Panc1 (cell line): Measurements from ENCODE around the gene ARL5C. TPM values are rescaled to one million over a fixed set of nuclear protein-coding genes. Genes with fewer than 3 reads are reported as not detected.

ENCODE experiments used
- ATAC-seq: fragments of 200-7000 bp; cut with Tn5 transposase; 2 replicates; pipeline ENCODE4 v1.9.1; 2020; ENCODE audit warnings: mild to moderate bottlenecking, moderate library complexity
- BruUV-seq: library from RNA; stranded (reverse); fragments of 400-500 nt; replicated peaks from 2 replicates; lab custom pipeline; 2021; lab: Mats Ljungman, UMichigan
- CTCF ChIA-PET: fragments of 300-600 bp; sonication (Branson Sonifier 250); formaldehyde crosslinking; loops from one replicate; lab custom pipeline; 2022; ENCODE audit warnings: antibody characterized with exemption; lab: Charles Lee
- POLR2A ChIA-PET: fragments of 300-600 bp; sonication (Branson Sonifier 250); formaldehyde crosslinking; loops from one replicate; lab custom pipeline; 2022; ENCODE audit warnings: antibody characterized with exemption; lab: Charles Lee
- DNase-seq: peaks from one replicate; pipeline ENCODE4 v3.0.0-alpha.2; 2010; ENCODE audit warnings: low read depth, low spot score
- H3K27ac ChIP-seq: 2 replicates; pipeline ENCODE4 v1.5.1; 2011; ENCODE audit warnings: mild to moderate bottlenecking, low read length, inconsistent platforms
- H3K27me3 ChIP-seq: fragments of 200-500 bp; sonication (Bioruptor generic); 2 replicates; pipeline ENCODE4 v1.6.0; 2014; ENCODE audit warnings: low read length, inconsistent platforms; ENCODE audit not compliant: control insufficient read depth, insufficient read depth
- H3K36me3 ChIP-seq: fragments of 200-500 bp; sonication (Bioruptor generic); 2 replicates; pipeline ENCODE4 v1.5.1; 2014; ENCODE audit warnings: inconsistent platforms, mild to moderate bottlenecking, low read length, moderate library complexity; ENCODE audit not compliant: control insufficient read depth, insufficient read depth
- H3K4me1 ChIP-seq: 2 replicates; pipeline ENCODE4 v1.5.1; 2011; ENCODE audit warnings: inconsistent platforms, mild to moderate bottlenecking, low read length, moderate library complexity; ENCODE audit not compliant: control insufficient read depth, insufficient read depth
- H3K4me3 ChIP-seq, 2 experiments: 2 replicates each; pipeline ENCODE4 v1.5.1; 2011 to 2012; ENCODE audit warnings: low read depth in 2 of 2, low read length in 2 of 2, mild to moderate bottlenecking in 2 of 2, inconsistent platforms in 1 of 2, moderate library complexity in 1 of 2
- H3K9me3 ChIP-seq: fragments of 200-500 bp; sonication (Bioruptor generic); 2 replicates; pipeline ENCODE4 v1.5.1; 2014; ENCODE audit warnings: low read depth, mild to moderate bottlenecking, inconsistent platforms, low read length, moderate library complexity; ENCODE audit not compliant: control insufficient read depth, insufficient read depth
- POLR2AphosphoS5 ChIP-seq: IDR thresholded peaks from 2 replicates; pipeline ENCODE4 v1.6.1; 2012; ENCODE audit warnings: mild to moderate bottlenecking, low read depth, low read length, moderate library complexity
- SIN3A ChIP-seq: IDR thresholded peaks from 2 replicates; pipeline ENCODE4 v1.6.1; 2012; ENCODE audit warnings: low read depth, mild to moderate bottlenecking, low read length, moderate library complexity, borderline replicate concordance; ENCODE audit not compliant: insufficient read depth
- TCF7L2 ChIP-seq: IDR thresholded peaks from 2 replicates; pipeline ENCODE4 v1.6.1; 2011; ENCODE audit warnings: mild to moderate bottlenecking, low read depth, low read length, inconsistent platforms
- in situ Hi-C: cut with HindIII; loops from 2 replicates; pipeline ENCODE4 v1.10.0; 2016; ENCODE audit warnings: low sequenced_read_pairs, low pct_unique_long_range_greater_than_20kb
- intact Hi-C: fragments of 100-400 bp; cut with micrococcal nuclease; formaldehyde crosslinking; loops from one replicate; pipeline ENCODE4 v1.10.0; 2022; ENCODE audit not compliant: unreplicated experiment
- total RNA-seq: library from RNA; stranded (reverse); gene quantifications from one replicate; pipeline ENCODE4 v1.2.1, GENCODE V29; 2021; ENCODE audit not compliant: unreplicated experiment
- TF ChIP-seq, protein P1 (sequence below): fragments of 450-650 bp; IDR thresholded peaks from 2 replicates; pipeline ENCODE4 v1.5.1; 2017; ENCODE audit warnings: mild to moderate bottlenecking
- TF ChIP-seq, protein P2 (sequence below), 2 experiments: IDR thresholded peaks; 2 replicates each; pipeline ENCODE4 v1.6.1; 2011 to 2012; ENCODE audit warnings: low read depth in 2 of 2, control low read depth in 1 of 2, low read length in 1 of 2, mild to moderate bottlenecking in 1 of 2, moderate library complexity in 1 of 2; ENCODE audit not compliant: insufficient read depth in 1 of 2

The ARL5C gene
- total RNA-seq, 1 experiment from 2014 or later, result not detected

DNA sequence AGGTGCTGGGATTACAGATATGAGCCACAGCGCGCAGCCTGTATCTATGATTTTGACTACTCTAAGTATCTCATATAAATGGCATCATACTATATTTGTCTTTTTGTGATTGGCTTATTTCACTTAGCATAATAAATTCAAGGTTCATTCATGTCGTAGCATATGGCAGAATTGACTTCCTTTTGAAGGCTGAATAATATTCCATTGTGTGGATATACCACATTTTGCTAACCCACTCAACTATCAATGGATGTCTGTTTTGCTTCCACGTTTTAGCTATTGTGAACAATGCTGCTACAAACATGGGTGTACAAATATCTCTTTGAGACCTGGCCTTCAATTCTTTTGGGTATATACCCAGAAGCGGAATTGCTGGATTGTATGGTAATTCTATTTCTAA lies 24.7 kb downstream of the ARL5C start:
- no TSS peak for BruUV-seq
- no peak overlapping the region for H3K27ac ChIP-seq
- POLR2A ChIA-PET, result no interaction called here
- no peaks in the 10 kb centered on the region for H3K27me3 ChIP-seq
- no peaks in the 10 kb centered on the region for H3K36me3 ChIP-seq
- no peaks in the 10 kb centered on the region for H3K4me1 ChIP-seq
- TF ChIP-seq POLR2AphosphoS5 (no peak), SIN3A (no peak), TCF7L2 (no peak)
- TF ChIP-seq, protein P1, sequence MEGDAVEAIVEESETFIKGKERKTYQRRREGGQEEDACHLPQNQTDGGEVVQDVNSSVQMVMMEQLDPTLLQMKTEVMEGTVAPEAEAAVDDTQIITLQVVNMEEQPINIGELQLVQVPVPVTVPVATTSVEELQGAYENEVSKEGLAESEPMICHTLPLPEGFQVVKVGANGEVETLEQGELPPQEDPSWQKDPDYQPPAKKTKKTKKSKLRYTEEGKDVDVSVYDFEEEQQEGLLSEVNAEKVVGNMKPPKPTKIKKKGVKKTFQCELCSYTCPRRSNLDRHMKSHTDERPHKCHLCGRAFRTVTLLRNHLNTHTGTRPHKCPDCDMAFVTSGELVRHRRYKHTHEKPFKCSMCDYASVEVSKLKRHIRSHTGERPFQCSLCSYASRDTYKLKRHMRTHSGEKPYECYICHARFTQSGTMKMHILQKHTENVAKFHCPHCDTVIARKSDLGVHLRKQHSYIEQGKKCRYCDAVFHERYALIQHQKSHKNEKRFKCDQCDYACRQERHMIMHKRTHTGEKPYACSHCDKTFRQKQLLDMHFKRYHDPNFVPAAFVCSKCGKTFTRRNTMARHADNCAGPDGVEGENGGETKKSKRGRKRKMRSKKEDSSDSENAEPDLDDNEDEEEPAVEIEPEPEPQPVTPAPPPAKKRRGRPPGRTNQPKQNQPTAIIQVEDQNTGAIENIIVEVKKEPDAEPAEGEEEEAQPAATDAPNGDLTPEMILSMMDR, result no peak
- TF ChIP-seq, protein P2, sequence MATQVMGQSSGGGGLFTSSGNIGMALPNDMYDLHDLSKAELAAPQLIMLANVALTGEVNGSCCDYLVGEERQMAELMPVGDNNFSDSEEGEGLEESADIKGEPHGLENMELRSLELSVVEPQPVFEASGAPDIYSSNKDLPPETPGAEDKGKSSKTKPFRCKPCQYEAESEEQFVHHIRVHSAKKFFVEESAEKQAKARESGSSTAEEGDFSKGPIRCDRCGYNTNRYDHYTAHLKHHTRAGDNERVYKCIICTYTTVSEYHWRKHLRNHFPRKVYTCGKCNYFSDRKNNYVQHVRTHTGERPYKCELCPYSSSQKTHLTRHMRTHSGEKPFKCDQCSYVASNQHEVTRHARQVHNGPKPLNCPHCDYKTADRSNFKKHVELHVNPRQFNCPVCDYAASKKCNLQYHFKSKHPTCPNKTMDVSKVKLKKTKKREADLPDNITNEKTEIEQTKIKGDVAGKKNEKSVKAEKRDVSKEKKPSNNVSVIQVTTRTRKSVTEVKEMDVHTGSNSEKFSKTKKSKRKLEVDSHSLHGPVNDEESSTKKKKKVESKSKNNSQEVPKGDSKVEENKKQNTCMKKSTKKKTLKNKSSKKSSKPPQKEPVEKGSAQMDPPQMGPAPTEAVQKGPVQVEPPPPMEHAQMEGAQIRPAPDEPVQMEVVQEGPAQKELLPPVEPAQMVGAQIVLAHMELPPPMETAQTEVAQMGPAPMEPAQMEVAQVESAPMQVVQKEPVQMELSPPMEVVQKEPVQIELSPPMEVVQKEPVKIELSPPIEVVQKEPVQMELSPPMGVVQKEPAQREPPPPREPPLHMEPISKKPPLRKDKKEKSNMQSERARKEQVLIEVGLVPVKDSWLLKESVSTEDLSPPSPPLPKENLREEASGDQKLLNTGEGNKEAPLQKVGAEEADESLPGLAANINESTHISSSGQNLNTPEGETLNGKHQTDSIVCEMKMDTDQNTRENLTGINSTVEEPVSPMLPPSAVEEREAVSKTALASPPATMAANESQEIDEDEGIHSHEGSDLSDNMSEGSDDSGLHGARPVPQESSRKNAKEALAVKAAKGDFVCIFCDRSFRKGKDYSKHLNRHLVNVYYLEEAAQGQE (IDR thresholded peaks at IDR 0.05; ENCODE audit: insufficient read depth in 1 of 2, low read depth in 2 of 2, low read length in 1 of 2), result no peak
- CTCF ChIA-PET, result no interaction called here
- no peaks in the 10 kb centered on the region for H3K9me3 ChIP-seq
- intact Hi-C loops (no loop called here), in situ Hi-C loops (no loop called here)
- no peak for ATAC-seq
- DNase-seq, result no peak
- no peak overlapping the region for H3K4me3 ChIP-seq

DNA sequence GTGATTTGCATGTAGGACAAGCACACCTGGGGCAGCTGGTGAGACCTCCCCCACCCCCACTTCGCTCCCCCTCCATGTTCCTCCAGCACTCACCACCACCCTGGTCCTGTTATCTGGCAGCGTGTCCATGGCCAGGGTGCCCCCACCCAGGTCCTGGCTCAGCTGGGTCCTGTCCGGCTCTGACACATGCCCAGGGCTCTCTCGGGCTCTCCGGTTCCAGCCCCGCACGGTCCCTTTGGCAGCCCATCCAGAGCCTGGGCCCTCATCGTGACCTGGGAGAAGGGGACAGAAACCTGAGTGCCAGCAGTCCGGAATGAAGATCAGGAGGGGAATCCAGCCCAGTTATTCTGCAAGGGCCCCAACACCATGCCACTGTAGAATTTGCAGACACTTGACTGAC lies 26.4 kb downstream of the ARL5C start:
- in situ Hi-C loops (no loop called here), intact Hi-C loops (no loop called here)
- TF ChIP-seq SIN3A (no peak), POLR2AphosphoS5 (no peak), TCF7L2 (no peak)
- TF ChIP-seq, protein P2 (IDR thresholded peaks at IDR 0.05; ENCODE audit: insufficient read depth in 1 of 2, low read depth in 2 of 2, low read length in 1 of 2), result no peak
- TF ChIP-seq, protein P1, result no peak
- no peak overlapping the region for H3K4me3 ChIP-seq
- no peak overlapping the region for H3K27ac ChIP-seq
- H3K36me3 ChIP-seq, result no peaks in the 10 kb centered on the region
- no peaks in the 10 kb centered on the region for H3K9me3 ChIP-seq
- no peak for ATAC-seq
- CTCF ChIA-PET, result no interaction called here
- H3K4me1 ChIP-seq, result no peaks in the 10 kb centered on the region
- POLR2A ChIA-PET, result no interaction called here
- no TSS peak for BruUV-seq
- no peaks in the 10 kb centered on the region for H3K27me3 ChIP-seq
- no peak for DNase-seq
